GM12878 (cell line): ENCODE results near the gene APOO. TPM values are rescaled to one million over a fixed set of nuclear protein-coding genes. Genes with fewer than 3 reads are reported as not detected.

ENCODE experiments used
- ASH2L ChIP-seq: fragments of 300-600, 200-600 bp; sonication (generic); IDR thresholded peaks from 2 replicates; pipeline ENCODE4 v1.6.1; 2017; ENCODE audit warnings: low read depth, mild to moderate bottlenecking, borderline replicate concordance
- BACH1 ChIP-seq: fragments of 450-650 bp; IDR thresholded peaks from 2 replicates; pipeline ENCODE4 v1.6.1; 2017; ENCODE audit warnings: mild to moderate bottlenecking, borderline replicate concordance
- BRCA1 ChIP-seq: IDR thresholded peaks from 2 replicates; pipeline ENCODE4 v1.6.1; 2011; ENCODE audit warnings: low read depth, low read length, improper control_type of control experiment
- CEBPZ ChIP-seq: fragments of 150-350 bp; IDR thresholded peaks from 2 replicates; pipeline ENCODE4 v1.6.1; 2016; ENCODE audit warnings: low read depth, low read length
- CHD2 ChIP-seq: IDR thresholded peaks from 2 replicates; pipeline ENCODE4 v1.6.1; 2011; ENCODE audit warnings: low read depth, low read length, improper control_type of control experiment, borderline replicate concordance
- EGR1 ChIP-seq, 2 experiments: IDR thresholded peaks; 1 replicate in 1 of 2; 2 replicates in 1 of 2; pipeline ENCODE4 v1.6.1; 2011 to 2012; ENCODE audit warnings: low read depth in 2 of 2, low read length in 2 of 2, borderline replicate concordance in 1 of 2, mild to moderate bottlenecking in 1 of 2, moderate library complexity in 1 of 2
- KDM1A ChIP-seq: fragments of 200-600 bp; sonication (generic); IDR thresholded peaks from 2 replicates; pipeline ENCODE4 v1.6.1; 2016; ENCODE audit warnings: borderline replicate concordance
- MEF2A ChIP-seq: IDR thresholded peaks from 2 replicates; pipeline ENCODE4 v1.6.1; 2011; ENCODE audit warnings: low read depth, mild to moderate bottlenecking, low read length, moderate library complexity; ENCODE audit not compliant: insufficient read depth
- MYB ChIP-seq: fragments of 150-350 bp; IDR thresholded peaks from 2 replicates; pipeline ENCODE4 v1.6.1; 2014; ENCODE audit warnings: mild to moderate bottlenecking, low read depth, low read length, borderline replicate concordance
- PBX3 ChIP-seq: IDR thresholded peaks from 2 replicates; pipeline ENCODE4 v1.6.1; 2011; ENCODE audit warnings: mild to moderate bottlenecking, low read depth, low read length, moderate library complexity; ENCODE audit not compliant: insufficient replicate concordance
- PKNOX1 ChIP-seq: fragments of 450-650 bp; IDR thresholded peaks from 2 replicates; pipeline ENCODE4 v1.6.1; 2016; ENCODE audit warnings: mild to moderate bottlenecking
- PML ChIP-seq: IDR thresholded peaks from 2 replicates; pipeline ENCODE4 v1.6.1; 2012; ENCODE audit warnings: low read length, inconsistent platforms
- RFX5 ChIP-seq: IDR thresholded peaks from 2 replicates; pipeline ENCODE4 v1.6.1; 2011; ENCODE audit warnings: low read depth, low read length, improper control_type of control experiment
- RUNX3 ChIP-seq: IDR thresholded peaks from 2 replicates; pipeline ENCODE4 v1.6.1; 2012; ENCODE audit warnings: low read length, inconsistent platforms
- STAT1 ChIP-seq: fragments of 450-650 bp; conservative IDR thresholded peaks from 2 replicates; pipeline ENCODE4 v1.6.1; 2014; ENCODE audit warnings: antibody characterized with exemption, mild to moderate bottlenecking
- USF1 ChIP-seq: IDR thresholded peaks from 2 replicates; pipeline ENCODE4 v1.6.1; 2011; ENCODE audit warnings: borderline replicate concordance, low read depth, mild to moderate bottlenecking, moderate library complexity, mixed read lengths, low read length; ENCODE audit not compliant: insufficient read depth; ENCODE audit errors: extremely low read length
- WRNIP1 ChIP-seq: IDR thresholded peaks from 2 replicates; pipeline ENCODE4 v1.6.1; 2011; ENCODE audit warnings: low read depth, low read length, improper control_type of control experiment, borderline replicate concordance
- ZBTB4 ChIP-seq: fragments of 450-650 bp; formaldehyde crosslinking; IDR thresholded peaks from 2 replicates; pipeline ENCODE4 v1.4.0; 2022; ENCODE audit warnings: mild to moderate bottlenecking, moderate library complexity
- ZNF274 ChIP-seq: IDR thresholded peaks from one replicate; pipeline ENCODE4 v1.8.0; 2011; ENCODE audit not compliant: insufficient read length, insufficient read depth
- ZNF622 ChIP-seq: fragments of 450-650 bp; IDR thresholded peaks from 2 replicates; pipeline ENCODE4 v1.6.1; 2017; ENCODE audit warnings: mild to moderate bottlenecking, inconsistent platforms
- polyA plus RNA-seq, 11 experiments: library from polyadenylated mRNA; depleted of rRNA in 4 of 11; unstranded in 6 of 11; stranded (reverse) in 5 of 11; fragments of >200 nt; fragmentation: Nextera tagmentation in 4 of 11; fragmentation: Illumina TruSeq in 1 of 11; extraction: Ambion mirVana in 4 of 11; extraction: Trizol in 1 of 11; gene quantifications; 1 replicate in 1 of 11; 2 replicates in 10 of 11; pipeline versions ENCODE4 v1.2.1 to v1.2.3, GENCODE V29; 2011 to 2016; ENCODE audit warnings: inconsistent platforms in 2 of 11, missing spikeins in 2 of 11, low read depth in 1 of 11
- total RNA-seq, 4 experiments: library from RNA; depleted of rRNA in 3 of 4; stranded (reverse); fragments of >200 nt in 3 of 4; fragmentation: Illumina TruSeq in 1 of 4; extraction: Trizol in 1 of 4; gene quantifications; 2 replicates each; pipeline versions ENCODE4 v1.2.1 to v1.2.3, GENCODE V29; 2013 to 2021

Gene APOO
- total and polyA plus RNA-seq, 10 of the 15 experiments (the other 5 are each of a cell fraction or from before 2014, with no cell fraction given): 20.7 to 68.7 (median 35.5) TPM

GRCh38 chrX:23907498-23908218 lies at the start of gene APOO, which contains the start of gene CXorf58 (continued):
- TF ChIP-seq PBX3 (no peak), STAT1 (no peak), RUNX3 (peak; percentile 88), WRNIP1 (no peak), MEF2A (no peak), CHD2 (no peak), PML (no peak), ASH2L (no peak), ZBTB4 (no peak), USF1 (no peak), KDM1A (no peak), CEBPZ (no peak), ZNF274 (no peak), MYB (no peak), EGR1 (IDR thresholded peaks at IDR 0.05; ENCODE audit: borderline replicate concordance in 1 of 2, low read depth in 2 of 2, low read length in 2 of 2) (peak in 1 of 2 experiments; percentile 6; a peak in 1 of 3 replicates), ZNF622 (no peak), BACH1 (0 out of 2 replicates have a peak, but pooled peaks have one; percentile 2), BRCA1 (no peak), RFX5 (no peak), PKNOX1 (peak; percentile 27; the same call in 1 of the 2 replicates)
